Esophagus squamous epithelium (tissue), 4 donors: ENCODE measurements around the gene KLKB1.

Source experiments
- POLR2A ChIP-seq, 4 donors: fragments of 450-650 bp; IDR thresholded peaks; one replicate each; pipeline ENCODE4 v1.6.1; 2017; ENCODE audit warnings: antibody characterized with exemption in 4 of 4, mild to moderate bottlenecking in 4 of 4, moderate library complexity in 3 of 4
- TF ChIP-seq, protein P1 (sequence below), 6 experiments: fragments of 450-650 bp in 4 of 6; fragments of 200-600 bp in 2 of 6; sonication (generic) in 2 of 6; IDR thresholded peaks; one replicate each; pipeline ENCODE4 v1.5.1; 2016 to 2019; ENCODE audit warnings: antibody characterized with exemption in 6 of 6, mild to moderate bottlenecking in 4 of 6, moderate library complexity in 4 of 6

DNA sequence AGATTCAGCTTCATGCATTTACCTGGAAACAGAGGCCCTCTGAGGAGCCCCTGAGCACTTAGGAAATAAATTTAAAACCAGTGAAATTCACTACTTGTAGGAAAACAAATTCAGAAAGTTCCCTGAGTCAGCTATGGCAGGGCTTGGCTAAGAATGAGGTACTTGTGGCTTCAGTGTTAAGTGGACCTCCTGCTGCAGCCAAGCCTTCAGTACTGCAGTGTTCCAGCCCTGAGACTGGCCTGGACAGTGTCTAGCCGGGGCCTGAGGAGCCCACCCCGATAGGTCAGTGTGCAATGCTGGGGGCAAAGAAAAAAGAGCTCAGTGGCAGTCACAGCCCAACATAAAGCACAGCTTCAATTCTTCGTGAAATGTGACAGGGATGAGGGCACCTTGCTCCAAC is 80.6 kb downstream of the KLKB1 start:
- TF ChIP-seq, protein P1, sequence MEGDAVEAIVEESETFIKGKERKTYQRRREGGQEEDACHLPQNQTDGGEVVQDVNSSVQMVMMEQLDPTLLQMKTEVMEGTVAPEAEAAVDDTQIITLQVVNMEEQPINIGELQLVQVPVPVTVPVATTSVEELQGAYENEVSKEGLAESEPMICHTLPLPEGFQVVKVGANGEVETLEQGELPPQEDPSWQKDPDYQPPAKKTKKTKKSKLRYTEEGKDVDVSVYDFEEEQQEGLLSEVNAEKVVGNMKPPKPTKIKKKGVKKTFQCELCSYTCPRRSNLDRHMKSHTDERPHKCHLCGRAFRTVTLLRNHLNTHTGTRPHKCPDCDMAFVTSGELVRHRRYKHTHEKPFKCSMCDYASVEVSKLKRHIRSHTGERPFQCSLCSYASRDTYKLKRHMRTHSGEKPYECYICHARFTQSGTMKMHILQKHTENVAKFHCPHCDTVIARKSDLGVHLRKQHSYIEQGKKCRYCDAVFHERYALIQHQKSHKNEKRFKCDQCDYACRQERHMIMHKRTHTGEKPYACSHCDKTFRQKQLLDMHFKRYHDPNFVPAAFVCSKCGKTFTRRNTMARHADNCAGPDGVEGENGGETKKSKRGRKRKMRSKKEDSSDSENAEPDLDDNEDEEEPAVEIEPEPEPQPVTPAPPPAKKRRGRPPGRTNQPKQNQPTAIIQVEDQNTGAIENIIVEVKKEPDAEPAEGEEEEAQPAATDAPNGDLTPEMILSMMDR (IDR thresholded peaks at IDR 0.05): no peak
- TF ChIP-seq POLR2A (IDR thresholded peaks at IDR 0.05): no peak
